Measurements from ENCODE around the gene ARHGAP15.

The ARHGAP15 gene

GRCh38 chr2:143171817-143172216, 42.6 kb downstream of the ARHGAP15 start:
- H3K4me3 ChIP-seq (ENCODE audit: insufficient read depth, low read length, poor library complexity, severe bottlenecking), result no peak overlapping the region
- no peaks in the 10 kb centered on the region for H3K9me3 ChIP-seq (ENCODE audit: insufficient read depth, low read length)
- 0 out of 2 replicates have a peak, but pooled peaks cover 4% of the 10 kb centered on the region for H3K36me3 ChIP-seq (ENCODE audit: low read length)
- H3K4me2 ChIP-seq (ENCODE audit: low read depth, low read length, poor library complexity, severe bottlenecking), result no peak overlapping the region
- peaks cover 6% of the 10 kb centered on the region; the same call in 1 of the 2 replicates for H3F3A ChIP-seq (ENCODE audit: insufficient read depth)
- H3K27ac ChIP-seq (ENCODE audit: low read depth, low read length), result no peak overlapping the region
- no peak overlapping the region for H2AFZ ChIP-seq (ENCODE audit: low read depth, low read length, severe bottlenecking)
- no peaks in the 10 kb centered on the region for H3K27me3 ChIP-seq (ENCODE audit: low read length)
- H3K9me2 ChIP-seq (replicated peaks; ENCODE audit: insufficient read depth, low read length), result no peaks in the 10 kb centered on the region
- H3K9ac ChIP-seq (ENCODE audit: low read length), result no peak overlapping the region
- H4K20me1 ChIP-seq (ENCODE audit: low read depth, low read length), result no peaks in the 10 kb centered on the region; the same call in 1 of the 2 replicates
- no peak for TF ChIP-seq EZH2phosphoT487 (conservative IDR thresholded peaks at IDR 0.05; ENCODE audit: low read length)
- TF ChIP-seq CTCF (IDR thresholded peaks at IDR 0.05; ENCODE audit: insufficient read depth, low read length, poor library complexity, severe bottlenecking), result no peak
- peaks cover 10% of the 10 kb centered on the region; the same call in 1 of the 2 replicates for H3K79me2 ChIP-seq (ENCODE audit: insufficient read depth, low read length)

- no peak overlapping the region for H2AFZ ChIP-seq (ENCODE audit: low read depth, low read length, severe bottlenecking)
- no peaks in the 10 kb centered on the region for H3K9me3 ChIP-seq (ENCODE audit: insufficient read depth, low read length)
- H4K20me1 ChIP-seq (ENCODE audit: low read depth, low read length), result no peaks in the 10 kb centered on the region
- no peaks in the 10 kb centered on the region for H3K27me3 ChIP-seq (ENCODE audit: low read length)
- no peak overlapping the region for H3K4me2 ChIP-seq (ENCODE audit: low read depth, low read length, poor library complexity, severe bottlenecking)
- no peaks in the 10 kb centered on the region for H3K9me2 ChIP-seq (replicated peaks; ENCODE audit: insufficient read depth, low read length)
- 0 out of 2 replicates have a peak, but pooled peaks cover 11% of the 10 kb centered on the region for H3K36me3 ChIP-seq (ENCODE audit: low read length)
- H3F3A ChIP-seq (ENCODE audit: insufficient read depth), result peaks cover 6% of the 10 kb centered on the region; the same call in 1 of the 2 replicates
- no peak overlapping the region for H3K9ac ChIP-seq (ENCODE audit: low read length)
- peaks cover 21% of the 10 kb centered on the region; the same call in 1 of the 2 replicates for H3K79me2 ChIP-seq (ENCODE audit: insufficient read depth, low read length)
- TF ChIP-seq CTCF (IDR thresholded peaks at IDR 0.05; ENCODE audit: insufficient read depth, low read length, poor library complexity, severe bottlenecking) (no peak), EZH2phosphoT487 (conservative IDR thresholded peaks at IDR 0.05; ENCODE audit: low read length) (no peak)
- H3K4me3 ChIP-seq (ENCODE audit: insufficient read depth, low read length, poor library complexity, severe bottlenecking), result no peak overlapping the region
- H3K27ac ChIP-seq (ENCODE audit: low read depth, low read length), result no peak overlapping the region
These were observed 46.2 kb downstream of the ARHGAP15 start for GRCh38 chr2:143175438-143175837.

GRCh38 chr2:143176606-143177005, 47.4 kb downstream of the ARHGAP15 start:
- peak overlapping the region; percentile 15 for H3K9ac ChIP-seq (ENCODE audit: low read length)
- peak overlapping the region; percentile 67 for H3K4me2 ChIP-seq (ENCODE audit: low read depth, low read length, poor library complexity, severe bottlenecking)
- H3K36me3 ChIP-seq (ENCODE audit: low read length), result 0 out of 2 replicates have a peak, but pooled peaks cover 11% of the 10 kb centered on the region
- peak overlapping the region; percentile 42 for H3K4me3 ChIP-seq (ENCODE audit: insufficient read depth, low read length, poor library complexity, severe bottlenecking)
- no peaks in the 10 kb centered on the region for H3K9me2 ChIP-seq (replicated peaks; ENCODE audit: insufficient read depth, low read length)
- no peaks in the 10 kb centered on the region for H4K20me1 ChIP-seq (ENCODE audit: low read depth, low read length)
- TF ChIP-seq CTCF (IDR thresholded peaks at IDR 0.05; ENCODE audit: insufficient read depth, low read length, poor library complexity, severe bottlenecking) (no peak), EZH2phosphoT487 (conservative IDR thresholded peaks at IDR 0.05; ENCODE audit: low read length) (no peak)
- peak overlapping the region; percentile 23 for H3K27ac ChIP-seq (ENCODE audit: low read depth, low read length)
- peaks cover 21% of the 10 kb centered on the region; the same call in 1 of the 2 replicates for H3K79me2 ChIP-seq (ENCODE audit: insufficient read depth, low read length)
- H3K27me3 ChIP-seq (ENCODE audit: low read length), result no peaks in the 10 kb centered on the region
- H3F3A ChIP-seq (ENCODE audit: insufficient read depth), result peaks cover 6% of the 10 kb centered on the region; the same call in 1 of the 2 replicates
- no peaks in the 10 kb centered on the region for H3K9me3 ChIP-seq (ENCODE audit: insufficient read depth, low read length)
- no peak overlapping the region for H2AFZ ChIP-seq (ENCODE audit: low read depth, low read length, severe bottlenecking)

Measured in SU-DHL-6 (cell line).